Measurements from ENCODE around the gene TBX10.

- TF ChIP-seq CTCF (IDR thresholded peaks at IDR 0.05), result no peak
- TF ChIP-seq EP300 (IDR thresholded peaks at IDR 0.05), result no peak
Measured at GRCh38 chr11:67687986-67688385, 48.4 kb upstream of the TBX10 start.

Data from upper lobe of left lung (tissue), 4 donors.